Caco-2 (cell line): ENCODE results near the gene DHCR24. TPM values are rescaled to one million over a fixed set of nuclear protein-coding genes. Genes with fewer than 3 reads are reported as not detected.

ENCODE experiments used
- BruUV-seq: library from RNA; stranded (reverse); fragments of 400-500 nt; replicated peaks from 2 replicates; lab custom pipeline; 2021; lab: Mats Ljungman, UMichigan
- CTCF ChIA-PET: fragments of 300-600 bp; sonication (Branson Sonifier 250); formaldehyde crosslinking; loops from one replicate; lab custom pipeline; 2022; ENCODE audit warnings: antibody characterized with exemption; lab: Charles Lee
- POLR2A ChIA-PET: fragments of 300-600 bp; sonication (Branson Sonifier 250); formaldehyde crosslinking; loops from one replicate; lab custom pipeline; 2022; ENCODE audit warnings: antibody characterized with exemption; lab: Charles Lee
- DNase-seq, 2 experiments: peaks; one replicate each; pipeline versions ENCODE4 v3.0.0 to v3.0.0-alpha.2; 2020 to 2022
- H3K27me3 ChIP-seq: replicated peaks from 2 replicates; pipeline ENCODE4 v1.6.0; 2011; ENCODE audit warnings: low read length; ENCODE audit not compliant: control insufficient read depth, insufficient read depth
- H3K36me3 ChIP-seq: 2 replicates; pipeline ENCODE4 v1.5.1; 2011; ENCODE audit warnings: low read length; ENCODE audit not compliant: control insufficient read depth, insufficient read depth
- H3K4me1 ChIP-seq: fragments of 250-450 bp; sonication (Bioruptor Pico); 2 replicates; pipeline ENCODE4 v1.5.1; 2020; ENCODE audit warnings: mild to moderate bottlenecking
- H3K4me3 ChIP-seq: 2 replicates; pipeline ENCODE4 v1.5.1; 2011; ENCODE audit warnings: low read depth, mild to moderate bottlenecking, control low read depth, low read length
- H3K9me3 ChIP-seq: fragments of 250-450 bp; sonication (Bioruptor Pico); 2 replicates; pipeline ENCODE4 v1.5.1; 2020; ENCODE audit warnings: mild to moderate bottlenecking, moderate library complexity
- H3K27ac Mint-ChIP-seq: one replicate; pipeline ENCODE4 v1.8.0; 2022; ENCODE audit warnings: mixed read lengths; ENCODE audit not compliant: unreplicated experiment
- H3K27me3 Mint-ChIP-seq: one replicate; pipeline ENCODE4 v1.8.0; 2022; ENCODE audit warnings: mixed read lengths; ENCODE audit not compliant: insufficient read depth, unreplicated experiment
- H3K36me3 Mint-ChIP-seq: one replicate; pipeline ENCODE4 v1.8.0; 2022; ENCODE audit warnings: mild to moderate bottlenecking, mixed read lengths; ENCODE audit not compliant: insufficient read depth, unreplicated experiment
- H3K4me1 Mint-ChIP-seq: one replicate; pipeline ENCODE4 v1.8.0; 2022; ENCODE audit warnings: low read depth, mixed read lengths; ENCODE audit not compliant: unreplicated experiment
- H3K4me3 Mint-ChIP-seq: one replicate; pipeline ENCODE4 v1.8.0; 2022; ENCODE audit warnings: mild to moderate bottlenecking, moderate library complexity, mixed read lengths; ENCODE audit not compliant: unreplicated experiment
- H3K9me3 Mint-ChIP-seq: one replicate; pipeline ENCODE4 v1.8.0; 2022; ENCODE audit warnings: mixed read lengths; ENCODE audit not compliant: unreplicated experiment
- CTCF ChIP-seq, 2 experiments: fragments of 200-600 bp in 1 of 2; IDR thresholded peaks; 1 replicate in 1 of 2; 2 replicates in 1 of 2; pipeline versions ENCODE4 v1.5.1 to v1.8.0; 2011 to 2022; ENCODE audit warnings: antibody characterized with exemption in 1 of 2, control low read depth in 1 of 2, inconsistent platforms in 1 of 2, low read depth in 1 of 2, low read length in 1 of 2, mild to moderate bottlenecking in 1 of 2, moderate library complexity in 1 of 2; ENCODE audit not compliant: insufficient read depth in 1 of 2, severe bottlenecking in 1 of 2, unreplicated experiment in 1 of 2
- intact Hi-C: fragments of 100-400 bp; cut with micrococcal nuclease; formaldehyde crosslinking; loops from one replicate; pipeline ENCODE4 v1.10.0; 2022; ENCODE audit not compliant: unreplicated experiment
- total RNA-seq: library from RNA; stranded (reverse); gene quantifications from 2 replicates; pipeline ENCODE4 v1.2.3, GENCODE V29; 2022

The DHCR24 gene
- total RNA-seq, 1 experiment from 2014 or later = 522 TPM

DNA sequence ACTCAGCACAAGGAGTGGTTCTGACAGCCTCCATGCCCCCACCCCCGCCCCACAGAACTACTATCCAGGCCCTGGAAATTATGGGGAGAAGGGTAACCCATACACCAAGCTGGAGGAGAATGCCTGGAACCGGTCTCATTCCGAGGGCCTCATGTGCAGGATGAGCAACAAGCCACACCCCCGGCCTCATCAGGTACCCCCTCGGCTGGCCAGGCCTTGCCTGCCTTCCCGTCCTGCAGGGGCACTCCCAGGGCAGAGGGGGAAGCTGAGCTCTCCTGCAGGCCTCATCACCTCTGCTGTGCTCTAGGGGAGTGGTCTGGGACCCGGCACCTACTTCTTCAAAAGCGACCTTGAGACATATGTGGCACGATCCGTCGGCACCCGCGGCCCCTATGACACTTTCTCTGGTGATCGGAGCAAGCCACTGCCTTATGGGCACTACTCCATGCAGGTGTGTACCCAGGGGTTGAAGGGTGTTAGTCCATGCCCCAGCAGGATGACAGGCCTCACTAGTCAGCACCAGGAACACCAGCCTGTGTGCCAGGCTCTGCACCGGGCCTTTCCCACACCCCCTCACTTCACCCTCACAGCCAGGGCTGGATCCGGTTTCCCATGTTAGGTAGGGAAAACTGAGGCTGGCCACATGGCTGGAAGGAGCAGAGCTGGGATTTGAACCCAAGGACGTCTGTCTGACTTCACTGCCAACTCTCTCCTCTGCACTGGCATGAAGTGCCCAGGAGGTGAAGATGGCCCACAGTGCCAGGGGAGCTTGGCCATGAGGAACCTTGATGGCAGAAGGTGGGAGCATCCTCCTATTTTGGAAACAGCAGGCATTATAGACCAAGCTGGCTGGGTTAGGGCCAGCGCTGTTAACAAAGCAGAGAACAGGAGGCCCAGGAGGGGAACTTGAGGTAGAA lies 75.0 kb downstream of the DHCR24 start:
- ChIA-PET POLR2A (no interaction called here), CTCF (no interaction called here)
- TF ChIP-seq CTCF (IDR thresholded peaks at IDR 0.05; ENCODE audit: insufficient read depth in 1 of 2, low read depth in 1 of 2, low read length in 1 of 2, severe bottlenecking in 1 of 2, unreplicated experiment in 1 of 2) = no peak
- Mint-ChIP-seq H3K9me3 (no peaks in the 10 kb centered on the region), H3K36me3 (no peaks in the 10 kb centered on the region), H3K4me3 (no peak overlapping the region), H3K4me1 (peaks cover 6% of the 10 kb centered on the region), H3K27me3 (no peaks in the 10 kb centered on the region), H3K27ac (no peak overlapping the region)
- no peak for DNase-seq
- Histone ChIP-seq H3K4me1 (no peaks in the 10 kb centered on the region), H3K36me3 (no peaks in the 10 kb centered on the region), H3K4me3 (no peak overlapping the region), H3K9me3 (no peaks in the 10 kb centered on the region), H3K27me3 (no peaks in the 10 kb centered on the region)
- no TSS peak for BruUV-seq
- intact Hi-C loops = loop anchor here (2.0 kb wide), 1 partner anchor 313 kb away; no protein-coding TSS in a partner anchor

DNA sequence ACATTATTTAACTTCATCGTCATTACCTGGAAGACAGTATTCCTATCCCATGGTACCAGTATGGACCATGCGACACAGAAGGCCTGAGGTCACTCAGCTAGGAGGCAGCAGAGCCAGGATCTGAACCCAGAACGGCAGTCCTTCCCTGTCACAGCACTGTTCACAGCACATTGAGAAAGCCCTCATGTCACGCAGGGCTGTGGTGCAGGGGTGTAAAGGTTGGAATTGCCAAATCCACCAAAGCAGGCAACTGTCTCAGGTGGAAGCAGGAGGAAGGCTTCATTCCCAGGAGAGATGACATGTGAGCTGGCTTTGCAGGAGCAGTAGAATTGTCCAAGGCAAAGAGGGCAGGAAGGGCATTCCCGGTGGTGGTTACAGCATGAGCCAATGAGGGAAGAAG lies 75.9 kb downstream of the DHCR24 start:
- H3K27me3 ChIP-seq = no peaks in the 10 kb centered on the region
- Mint-ChIP-seq H3K36me3 (no peaks in the 10 kb centered on the region), H3K9me3 (no peaks in the 10 kb centered on the region), H3K27me3 (no peaks in the 10 kb centered on the region), H3K27ac (no peak overlapping the region), H3K4me1 (peaks cover 6% of the 10 kb centered on the region), H3K4me3 (no peak overlapping the region)
- ChIA-PET POLR2A (no interaction called here), CTCF (no interaction called here)
- intact Hi-C loops = loop anchor here (2.0 kb wide), 1 partner anchor 312 kb away; no protein-coding TSS in a partner anchor
- H3K4me3 ChIP-seq = no peak overlapping the region
- TF ChIP-seq CTCF (IDR thresholded peaks at IDR 0.05; ENCODE audit: insufficient read depth in 1 of 2, low read depth in 1 of 2, low read length in 1 of 2, severe bottlenecking in 1 of 2, unreplicated experiment in 1 of 2) = no peak
- no TSS peak for BruUV-seq
- H3K4me1 ChIP-seq = no peaks in the 10 kb centered on the region
- H3K36me3 ChIP-seq = no peaks in the 10 kb centered on the region
- DNase-seq = no peak
- H3K9me3 ChIP-seq = no peaks in the 10 kb centered on the region

DNA sequence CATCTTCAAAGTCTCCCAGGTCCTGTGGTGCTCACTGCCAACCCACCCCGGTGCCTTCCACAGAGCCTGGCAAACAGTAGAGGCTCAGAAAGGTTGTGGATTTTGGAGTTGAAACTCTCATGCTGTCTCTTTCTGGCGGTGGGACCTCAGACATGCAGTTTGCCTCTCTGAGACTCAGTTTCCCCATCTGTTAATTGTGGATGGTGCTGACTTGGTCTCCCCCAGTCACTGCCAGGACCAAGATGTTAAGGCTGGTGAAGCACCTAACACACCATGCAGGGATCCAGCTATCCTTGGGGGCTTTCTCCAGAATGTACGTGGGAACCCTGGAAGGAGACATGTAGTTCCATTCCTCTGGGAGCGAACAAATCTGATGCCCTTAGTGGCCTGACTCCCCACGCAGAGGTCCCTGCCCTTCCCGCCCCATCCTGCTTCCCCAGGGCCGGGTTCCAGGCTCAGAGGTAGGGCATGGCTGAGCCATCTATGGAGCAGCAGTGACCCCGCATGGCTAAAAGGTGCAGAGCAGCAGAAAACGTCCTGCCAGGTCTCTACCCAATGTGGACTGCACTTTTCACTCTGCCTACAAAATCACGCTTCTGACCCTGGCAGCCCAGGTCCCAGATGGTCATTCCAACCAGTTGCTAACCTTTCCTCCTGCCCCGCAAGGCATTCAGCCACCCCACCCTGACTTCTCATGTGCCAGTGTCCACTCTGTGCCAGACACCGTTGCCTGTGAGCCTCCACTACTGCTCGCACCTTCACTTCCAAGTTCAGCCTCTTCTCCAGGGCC lies 76.6 kb downstream of the DHCR24 start:
- CTCF ChIA-PET = interaction anchor here (0.6 to 0.7 kb wide), 2 partner anchors 311 to 352 kb away, joined by 3 to 4 read pairs; no protein-coding TSS in a partner anchor
- no peaks in the 10 kb centered on the region for H3K27me3 ChIP-seq

More for the DNA sequence above, 76.6 kb downstream of the DHCR24 start:
- H3K27me3 Mint-ChIP-seq = no peaks in the 10 kb centered on the region
- no peaks in the 10 kb centered on the region for H3K9me3 Mint-ChIP-seq
- no peaks in the 10 kb centered on the region for H3K4me1 ChIP-seq
- intact Hi-C loops = loop anchor here (1.0 to 2.0 kb wide), 4 partner anchors 42 to 312 kb away; partner anchors contain the start of gene PARS2
- peak; percentile 56 to 75 for DNase-seq
- no peak overlapping the region for H3K4me3 ChIP-seq
- BruUV-seq = no TSS peak
- POLR2A ChIA-PET = no interaction called here
- no peaks in the 10 kb centered on the region for H3K36me3 Mint-ChIP-seq
- no peak overlapping the region for H3K4me3 Mint-ChIP-seq
- H3K4me1 Mint-ChIP-seq = peaks cover 3% of the 10 kb centered on the region
- H3K9me3 ChIP-seq = no peaks in the 10 kb centered on the region
- H3K36me3 ChIP-seq = no peaks in the 10 kb centered on the region
- no peak overlapping the region for H3K27ac Mint-ChIP-seq
- peak; percentile 66 to 69 for TF ChIP-seq CTCF (IDR thresholded peaks at IDR 0.05; ENCODE audit: insufficient read depth in 1 of 2, low read depth in 1 of 2, low read length in 1 of 2, severe bottlenecking in 1 of 2, unreplicated experiment in 1 of 2)
